Measurements from ENCODE around the gene MAP2K7.
"Not testable (repeated sequence)": the region's sequence is repeated elsewhere in the genome, so short reads cannot be mapped to it uniquely, and the experiment has no call there.

Gene MAP2K7

GRCh38 chr19:7917267-7918061 is 13.8 kb downstream of the MAP2K7 start:
- Histone ChIP-seq H3K4me3 (ENCODE audit: low read depth, low read length) (peak overlapping the region; percentile 35), H3K36me3 (replicated peaks) (peaks cover 8% of the 10 kb centered on the region), H3K27ac (no peak overlapping the region), H3K27me3 (replicated peaks) (peaks cover 14% of the 10 kb centered on the region)
- peak; percentile 29 for DNase-seq
- peak; percentile 65 for TF ChIP-seq CTCF (IDR thresholded peaks at IDR 0.05; ENCODE audit: low read depth, low read length, missing control alignments)
- in situ Hi-C loops (cut with HindIII; ENCODE audit: low pct_ligation_motif_present, low sequenced_read_pairs): no loop called here

GRCh38 chr19:7918062-7918614 is 14.5 kb downstream of the MAP2K7 start:
- H3K4me3 ChIP-seq (ENCODE audit: low read depth, low read length): peak overlapping the region; percentile 12
- H3K36me3 ChIP-seq (replicated peaks); in situ Hi-C loops (cut with HindIII; ENCODE audit: low pct_ligation_motif_present, low sequenced_read_pairs); H3K27ac ChIP-seq; DNase-seq: not testable (repeated sequence)
- peaks cover 14% of the 10 kb centered on the region for H3K27me3 ChIP-seq (replicated peaks)

GRCh38 chr19:7918615-7919421 is 15.1 kb downstream of the MAP2K7 start:
- H3K4me3 ChIP-seq (ENCODE audit: low read depth, low read length): no peak overlapping the region
- in situ Hi-C loops (cut with HindIII; ENCODE audit: low pct_ligation_motif_present, low sequenced_read_pairs): no loop called here
- no peak for TF ChIP-seq CTCF (IDR thresholded peaks at IDR 0.05; ENCODE audit: low read depth, low read length, missing control alignments)
- DNase-seq: no peak
- no peak overlapping the region for H3K27ac ChIP-seq
- peaks cover 10% of the 10 kb centered on the region for H3K36me3 ChIP-seq (replicated peaks)
- H3K27me3 ChIP-seq (replicated peaks): peaks cover 14% of the 10 kb centered on the region

GRCh38 chr19:7919610-7920518 is 16.2 kb downstream of the MAP2K7 start, which contains the start of gene SNAPC2:
TSS of gene SNAPC2 (plus strand) at chr19:7920338. CDS start at chr19:7920367, 29 bp downstream.
- Histone ChIP-seq H3K36me3 (replicated peaks) (peaks cover 10% of the 10 kb centered on the region), H3K4me3 (ENCODE audit: low read depth, low read length) (peak within 1 kb of the TSS; percentile 66), H3K27me3 (replicated peaks) (peaks cover 14% of the 10 kb centered on the region), H3K27ac (peak within 1 kb of the TSS; percentile 54)
- peak; percentile 92 for DNase-seq
- in situ Hi-C loops (cut with HindIII; ENCODE audit: low pct_ligation_motif_present, low sequenced_read_pairs): no loop called here
- TF ChIP-seq CTCF (IDR thresholded peaks at IDR 0.05; ENCODE audit: low read depth, low read length, missing control alignments): no peak

GRCh38 chr19:7920519-7921301 is 17.0 kb downstream of the MAP2K7 start:
- Histone ChIP-seq H3K4me3 (ENCODE audit: low read depth, low read length) (peak overlapping the region; percentile 66), H3K27ac (peak overlapping the region; percentile 54), H3K27me3 (replicated peaks) (peaks cover 11% of the 10 kb centered on the region), H3K36me3 (replicated peaks) (peaks cover 10% of the 10 kb centered on the region)
- peak; percentile 98 for DNase-seq
- in situ Hi-C loops (cut with HindIII; ENCODE audit: low pct_ligation_motif_present, low sequenced_read_pairs): no loop called here
- no peak for TF ChIP-seq CTCF (IDR thresholded peaks at IDR 0.05; ENCODE audit: low read depth, low read length, missing control alignments)

Data from brain microvascular endothelial cell (primary cell).